Duodenal mucosa (tissue), 2 donors: ENCODE measurements around the gene RCE1.
"Not testable (repeated sequence)": the region's sequence is repeated elsewhere in the genome, so short reads cannot be mapped to it uniquely, and the experiment has no call there.

Source experiments
- H3K27ac ChIP-seq: one replicate; pipeline ENCODE4 v1.7.0; 2013; ENCODE audit warnings: low read depth, low read length
- H3K27me3 ChIP-seq, 2 donors: one replicate each; pipeline ENCODE4 v1.7.0; 2013; ENCODE audit warnings: low read length in 2 of 2, control low read depth in 1 of 2; ENCODE audit not compliant: insufficient read depth in 2 of 2, control insufficient read depth in 1 of 2
- H3K36me3 ChIP-seq, 2 donors: one replicate each; pipeline ENCODE4 v1.7.0; 2013; ENCODE audit warnings: low read length in 2 of 2, control low read depth in 1 of 2; ENCODE audit not compliant: insufficient read depth in 2 of 2, control insufficient read depth in 1 of 2
- H3K4me1 ChIP-seq, 2 donors: one replicate each; pipeline ENCODE4 v1.7.0; 2013; ENCODE audit warnings: low read length in 2 of 2, control low read depth in 1 of 2; ENCODE audit not compliant: insufficient read depth in 2 of 2, control insufficient read depth in 1 of 2
- H3K4me3 ChIP-seq, 2 donors: one replicate each; pipeline ENCODE4 v1.7.0; 2013; ENCODE audit warnings: low read length in 2 of 2, low read depth in 1 of 2
- H3K9ac ChIP-seq, 2 donors: one replicate each; pipeline ENCODE4 v1.7.0; 2013; ENCODE audit warnings: low read length in 2 of 2, low read depth in 1 of 2
- H3K9me3 ChIP-seq, 2 donors: one replicate each; pipeline ENCODE4 v1.7.0; 2013; ENCODE audit warnings: low read length in 2 of 2, control low read depth in 1 of 2; ENCODE audit not compliant: control insufficient read depth in 1 of 2

Gene RCE1, protein sequence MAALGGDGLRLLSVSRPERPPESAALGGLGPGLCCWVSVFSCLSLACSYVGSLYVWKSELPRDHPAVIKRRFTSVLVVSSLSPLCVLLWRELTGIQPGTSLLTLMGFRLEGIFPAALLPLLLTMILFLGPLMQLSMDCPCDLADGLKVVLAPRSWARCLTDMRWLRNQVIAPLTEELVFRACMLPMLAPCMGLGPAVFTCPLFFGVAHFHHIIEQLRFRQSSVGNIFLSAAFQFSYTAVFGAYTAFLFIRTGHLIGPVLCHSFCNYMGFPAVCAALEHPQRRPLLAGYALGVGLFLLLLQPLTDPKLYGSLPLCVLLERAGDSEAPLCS

GRCh38 chr11:66842896-66843775, at the start of gene RCE1:
TSS of gene RCE1 (plus strand) at chr11:66843441. CDS start at chr11:66843456, 15 bp downstream.
- Histone ChIP-seq H3K9me3 (no peaks in the 10 kb centered on the region), H3K27me3 (no peaks in the 10 kb centered on the region), H3K9ac (peak within 1 kb of the TSS; percentile 92 to 96), H3K4me1 (peaks cover 23 to 28% of the 10 kb centered on the region in 2 donors), H3K36me3 (peaks cover 11 to 34% of the 10 kb centered on the region in 2 donors), H3K4me3 (peak within 1 kb of the TSS; percentile 95 to 99), H3K27ac (peak within 1 kb of the TSS; percentile 97)

DNA sequence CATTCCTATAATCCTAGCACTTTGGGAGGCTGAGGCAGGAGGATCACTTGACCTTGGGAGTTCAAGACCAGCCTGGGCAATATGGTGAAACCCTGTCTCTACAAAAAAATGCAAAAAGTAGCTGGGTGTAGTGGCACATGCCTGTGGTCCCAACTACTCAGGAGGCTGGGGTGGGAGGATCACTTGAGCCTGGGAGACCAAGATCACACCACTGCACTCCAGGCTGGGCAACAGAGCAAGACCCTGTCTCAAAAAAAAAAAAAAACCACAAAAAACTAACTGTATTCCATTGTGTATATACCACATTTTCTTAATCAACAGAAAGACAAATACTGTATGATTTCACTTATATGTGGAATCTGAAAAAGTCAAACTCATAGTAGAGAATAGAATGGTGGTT, 43.4 kb upstream of the RCE1 start:
- not testable (repeated sequence) for H3K27ac ChIP-seq, H3K9ac ChIP-seq, H3K4me1 ChIP-seq, H3K36me3 ChIP-seq, H3K9me3 ChIP-seq, H3K4me3 ChIP-seq, H3K27me3 ChIP-seq

DNA sequence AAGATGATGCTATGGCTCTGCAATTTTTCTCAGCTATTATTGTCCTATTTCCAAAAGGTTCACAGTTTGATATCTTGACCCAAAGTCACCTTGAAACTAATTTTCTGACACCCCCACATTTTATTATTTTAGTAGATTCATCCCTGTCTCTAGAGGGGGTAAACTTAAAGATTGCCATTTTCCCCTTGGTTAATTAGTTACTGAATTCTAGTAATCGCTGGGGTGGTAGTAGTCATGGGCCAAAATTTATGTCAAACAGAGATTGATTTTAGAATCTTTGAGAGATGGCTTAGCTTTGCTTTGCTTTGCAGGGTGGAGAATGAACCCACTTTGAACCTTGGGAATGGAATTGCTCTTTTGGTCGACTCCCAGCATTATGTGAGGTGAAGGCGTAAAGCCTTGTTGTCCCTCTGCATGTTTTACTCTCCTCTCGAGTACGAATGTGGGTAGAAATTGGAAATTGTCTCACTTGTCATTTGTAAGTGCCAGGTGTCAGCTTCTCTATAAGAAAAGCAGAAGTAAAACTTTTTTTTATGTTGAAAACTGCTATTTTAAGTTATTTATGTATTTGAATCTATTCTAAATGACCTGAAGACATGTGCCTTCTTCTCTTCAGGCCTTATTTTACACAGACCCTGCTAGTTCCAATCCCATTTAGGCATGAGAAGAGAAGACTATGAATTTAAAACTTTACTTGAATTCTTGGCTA, 42.4 kb upstream of the RCE1 start:
- Histone ChIP-seq H3K27ac (no peak overlapping the region), H3K36me3 (peaks cover 0 to 9% of the 10 kb centered on the region in 2 donors), H3K9me3 (no peaks in the 10 kb centered on the region), H3K9ac (no peak overlapping the region), H3K4me1 (no peaks in the 10 kb centered on the region), H3K4me3 (no peak overlapping the region), H3K27me3 (no peaks in the 10 kb centered on the region)

GRCh38 chr11:66809592-66809991, 33.6 kb upstream of the RCE1 start:
- Histone ChIP-seq H3K4me1 (no peaks in the 10 kb centered on the region), H3K9ac (no peak overlapping the region), H3K9me3 (no peaks in the 10 kb centered on the region), H3K27ac (no peak overlapping the region), H3K27me3 (no peaks in the 10 kb centered on the region), H3K4me3 (no peak overlapping the region), H3K36me3 (no peaks in the 10 kb centered on the region)

DNA sequence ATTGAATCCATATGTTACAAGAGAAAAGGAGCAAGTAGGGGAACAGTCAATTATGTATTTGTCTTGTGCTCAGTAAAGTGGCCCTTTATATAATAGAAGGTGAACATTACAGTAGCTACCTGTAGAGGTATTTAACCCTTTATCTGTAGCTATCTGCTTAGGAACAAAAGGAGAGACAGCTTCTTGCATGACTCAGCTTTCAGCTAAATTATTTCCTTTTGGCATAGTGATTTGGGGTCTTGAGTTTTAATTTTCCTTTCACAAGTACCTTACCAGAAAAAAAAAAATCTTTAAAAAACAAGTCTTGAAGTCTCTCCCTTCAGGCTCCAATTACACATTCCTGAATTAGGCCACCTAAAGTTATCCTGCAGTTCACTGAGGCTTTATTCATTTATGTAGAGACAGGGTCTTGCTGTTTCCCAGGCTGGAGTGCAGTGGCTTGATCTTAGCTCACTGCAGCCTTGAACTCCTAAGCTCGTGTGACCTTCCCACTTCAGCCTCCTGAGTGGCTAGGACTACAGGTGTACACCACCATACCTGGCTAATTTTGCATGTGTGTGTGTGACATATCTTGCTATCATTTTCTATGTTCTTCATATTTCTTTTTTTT, 32.6 kb upstream of the RCE1 start:
- H3K9me3 ChIP-seq = no peaks in the 10 kb centered on the region
- H3K4me1 ChIP-seq = no peaks in the 10 kb centered on the region
- no peaks in the 10 kb centered on the region for H3K27me3 ChIP-seq
- no peak overlapping the region for H3K9ac ChIP-seq
- H3K27ac ChIP-seq = no peak overlapping the region
- H3K36me3 ChIP-seq = no peaks in the 10 kb centered on the region
- no peak overlapping the region for H3K4me3 ChIP-seq

GRCh38 chr11:66814678-66815077, 28.6 kb upstream of the RCE1 start:
- H3K4me3 ChIP-seq = no peak overlapping the region
- H3K4me1 ChIP-seq = no peaks in the 10 kb centered on the region
- H3K9me3 ChIP-seq = no peaks in the 10 kb centered on the region
- H3K27me3 ChIP-seq = no peaks in the 10 kb centered on the region
- H3K9ac ChIP-seq = no peak overlapping the region
- H3K36me3 ChIP-seq = peaks cover 0 to 3% of the 10 kb centered on the region in 2 donors
- H3K27ac ChIP-seq = no peak overlapping the region

GRCh38 chr11:66815646-66816045, 27.6 kb upstream of the RCE1 start:
- Histone ChIP-seq H3K9me3 (no peaks in the 10 kb centered on the region), H3K36me3 (peaks cover 0 to 3% of the 10 kb centered on the region in 2 donors), H3K27me3 (no peaks in the 10 kb centered on the region), H3K27ac (no peak overlapping the region), H3K4me1 (no peaks in the 10 kb centered on the region), H3K9ac (no peak overlapping the region), H3K4me3 (no peak overlapping the region)

DNA sequence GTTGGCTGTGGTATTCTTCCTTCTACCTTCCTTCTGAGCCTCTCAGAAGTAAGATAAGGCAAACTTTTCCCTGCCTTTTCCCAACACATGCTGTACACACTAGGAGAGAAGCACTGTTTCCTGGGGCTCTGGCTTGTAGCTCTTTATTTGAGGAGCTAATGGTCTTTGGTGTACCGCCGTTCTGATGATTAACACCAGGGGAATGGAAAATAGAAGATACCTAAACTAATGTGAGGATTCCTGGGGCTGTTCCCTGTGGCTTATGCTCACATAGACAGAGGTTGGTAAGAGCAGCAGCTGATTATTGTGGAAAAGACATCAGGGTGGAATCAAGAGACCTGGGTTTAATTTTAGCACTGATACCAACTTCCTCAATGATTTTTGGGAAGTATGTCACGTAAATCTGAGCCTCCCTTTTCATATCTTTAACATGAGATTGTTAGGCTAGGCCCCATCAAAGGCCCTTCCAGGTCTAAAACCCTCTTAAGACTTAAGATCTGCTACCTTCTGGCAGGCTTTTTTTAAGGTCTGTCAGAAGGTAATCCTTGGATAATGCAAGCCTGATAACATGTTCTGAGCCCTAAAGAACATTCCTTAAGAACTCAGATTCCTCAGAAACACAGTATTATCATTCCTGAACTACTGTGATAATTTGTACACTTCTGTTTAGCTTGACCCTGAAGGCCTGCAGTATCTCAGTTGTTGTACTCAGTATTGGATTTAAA, 24.8 kb upstream of the RCE1 start:
- H3K9me3 ChIP-seq = no peaks in the 10 kb centered on the region
- H3K27ac ChIP-seq = no peak overlapping the region
- peaks cover 0 to 3% of the 10 kb centered on the region in 2 donors for H3K36me3 ChIP-seq
- H3K27me3 ChIP-seq = no peaks in the 10 kb centered on the region
- H3K4me3 ChIP-seq = no peak overlapping the region
- no peak overlapping the region for H3K9ac ChIP-seq
- H3K4me1 ChIP-seq = no peaks in the 10 kb centered on the region

DNA sequence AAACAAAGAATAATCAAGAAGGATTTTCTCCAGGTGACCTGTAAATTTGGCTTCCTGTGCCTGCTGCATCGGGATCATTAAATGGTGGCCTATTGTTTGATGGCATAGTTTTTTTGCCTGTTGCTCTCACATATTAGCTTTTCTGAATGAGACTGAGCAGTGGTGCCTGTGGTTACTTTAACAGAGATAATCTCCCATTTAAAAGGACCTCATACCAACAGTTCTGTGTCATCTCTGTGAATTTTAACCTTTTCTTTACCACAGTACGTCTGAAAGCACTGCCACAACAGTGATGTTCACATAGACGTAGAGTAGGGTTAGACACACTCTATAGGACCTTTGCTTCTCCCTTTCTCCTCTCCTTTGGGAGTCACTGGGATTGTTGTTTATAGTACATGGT, 22.9 kb upstream of the RCE1 start:
- no peak overlapping the region for H3K4me3 ChIP-seq
- no peaks in the 10 kb centered on the region for H3K9me3 ChIP-seq
- H3K36me3 ChIP-seq = peaks cover 0 to 3% of the 10 kb centered on the region in 2 donors
- H3K4me1 ChIP-seq = no peaks in the 10 kb centered on the region
- no peaks in the 10 kb centered on the region for H3K27me3 ChIP-seq
- no peak overlapping the region for H3K27ac ChIP-seq
- no peak overlapping the region for H3K9ac ChIP-seq
